DMS79 treated with DMSO at 0.1 percent for 48 hours (cell line): ENCODE results near the gene TGFBR2.

Experiments
- DNase-seq: peaks from one replicate; lab custom pipeline; 2025; lab: John Stamatoyannopoulos, UW

Gene TGFBR2

GRCh38 chr3:30637310-30638219 lies 31.2 kb downstream of the TGFBR2 start:
- DNase-seq, result no peak

GRCh38 chr3:30638685-30639412 lies 32.4 kb downstream of the TGFBR2 start:
- no peak for DNase-seq

GRCh38 chr3:30639937-30640336 lies 33.5 kb downstream of the TGFBR2 start:
- DNase-seq, result no peak

- DNase-seq, result no peak
These were observed 34.5 kb downstream of the TGFBR2 start for GRCh38 chr3:30640851-30641250.

GRCh38 chr3:30641416-30642251 lies 35.2 kb downstream of the TGFBR2 start:
- DNase-seq, result no peak

- DNase-seq, result no peak
These were observed 36.5 kb downstream of the TGFBR2 start for GRCh38 chr3:30642849-30643361.

- no peak for DNase-seq
These were observed 37.5 kb downstream of the TGFBR2 start for GRCh38 chr3:30643763-30644462.

GRCh38 chr3:30644615-30645014 lies 38.2 kb downstream of the TGFBR2 start:
- no peak for DNase-seq

GRCh38 chr3:30645077-30645476 lies 38.7 kb downstream of the TGFBR2 start:
- DNase-seq, result no peak

GRCh38 chr3:30646181-30646876 lies 39.9 kb downstream of the TGFBR2 start:
- no peak for DNase-seq

- DNase-seq, result no peak
These were observed 40.8 kb downstream of the TGFBR2 start for GRCh38 chr3:30646961-30647752.

- DNase-seq, result no peak
These were observed 42.4 kb downstream of the TGFBR2 start for GRCh38 chr3:30648670-30649357.

- no peak for DNase-seq
These were observed 43.3 kb downstream of the TGFBR2 start for GRCh38 chr3:30649572-30650318.

- no peak for DNase-seq
These were observed 44.1 kb downstream of the TGFBR2 start for GRCh38 chr3:30650348-30650995.

GRCh38 chr3:30654269-30654668 lies 47.9 kb downstream of the TGFBR2 start:
- DNase-seq, result no peak

- DNase-seq, result no peak
These were observed 48.9 kb downstream of the TGFBR2 start for GRCh38 chr3:30655187-30655812.

GRCh38 chr3:30656624-30657141 lies 50.3 kb downstream of the TGFBR2 start:
- DNase-seq, result no peak
